RWPE1 (cell line): ENCODE results near the gene GALNT13.

ENCODE experiments used
- CTCF ChIA-PET: fragments of 350-600 bp; sonication (Branson Sonifier 250); formaldehyde crosslinking; extraction: SDS; loops from one replicate; lab custom pipeline; 2021; lab: Yijun Ruan, JAX
- POLR2A ChIA-PET: fragments of 400-600 bp; formaldehyde crosslinking; extraction: SDS; loops from one replicate; lab custom pipeline; 2020; ENCODE audit warnings: antibody characterized with exemption; ENCODE audit not compliant: low non-redundant PET; lab: Yijun Ruan, JAX
- DNase-seq: peaks from one replicate; pipeline ENCODE4 v3.0.0; 2012; ENCODE audit warnings: low spot score
- H3K27ac ChIP-seq: fragments of 450-650 bp; 2 replicates; pipeline ENCODE4 v1.5.1; 2017
- CTCF ChIP-seq: fragments of 450-650 bp; conservative IDR thresholded peaks from 2 replicates; pipeline ENCODE4 v1.5.1; 2017; ENCODE audit warnings: low read depth, mild to moderate bottlenecking

The GALNT13 gene

DNA sequence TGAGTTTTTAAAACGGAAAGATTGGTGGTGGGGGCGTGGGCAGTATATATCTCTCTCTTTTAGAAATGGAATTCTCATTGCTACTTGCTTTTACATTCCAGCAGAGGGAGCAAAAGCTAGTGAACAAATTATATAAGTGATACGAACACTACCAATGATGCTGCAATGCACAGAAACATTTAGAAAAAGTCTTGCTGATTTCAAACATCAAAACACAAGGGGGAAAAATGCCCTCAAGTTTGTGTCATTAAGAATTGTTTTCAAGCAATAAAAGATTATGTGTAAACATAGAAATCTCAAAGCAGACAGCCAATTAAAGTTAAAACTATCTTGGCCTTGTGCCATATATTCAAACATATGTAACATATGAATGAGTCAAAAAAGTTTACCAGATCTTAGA is 530.5 kb downstream of the GALNT13 start:
- TF ChIP-seq CTCF = peak; percentile 52
- ChIA-PET POLR2A (no interaction called here), CTCF (interaction anchor here (0.6 to 0.7 kb wide), 2 partner anchors 38 to 908 kb away, joined by 3 to 4 read pairs; no protein-coding TSS in a partner anchor)
- DNase-seq = peak; percentile 24
- no peak overlapping the region for H3K27ac ChIP-seq

DNA sequence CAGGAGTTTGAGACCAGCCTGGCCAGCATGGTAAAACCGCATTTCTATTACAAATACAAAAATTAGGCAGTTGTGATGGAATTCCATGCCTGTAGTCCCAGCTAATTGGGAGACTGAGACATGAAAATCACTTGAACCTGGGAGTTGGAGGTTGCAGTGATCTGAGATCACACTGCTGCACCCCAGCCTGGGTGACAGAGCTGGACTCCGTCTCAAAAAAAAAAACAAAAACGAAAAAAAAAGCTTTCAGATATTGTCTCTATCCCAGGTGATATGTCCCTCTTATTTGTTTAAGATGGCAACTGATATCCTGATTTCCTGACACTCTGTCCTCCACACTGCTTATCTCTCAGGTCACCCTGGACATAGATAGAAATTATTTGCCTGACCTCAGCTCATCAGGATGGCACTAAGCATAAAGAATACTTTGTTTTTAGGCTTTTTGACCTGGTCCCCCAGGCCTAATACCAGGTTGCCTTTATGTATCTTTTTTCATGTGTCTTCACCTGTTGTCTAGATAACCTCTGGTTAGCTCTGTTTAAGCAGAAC is 531.6 kb downstream of the GALNT13 start:
- DNase-seq = no peak
- CTCF ChIA-PET = no interaction called here
- POLR2A ChIA-PET = no interaction called here
- no peak overlapping the region for H3K27ac ChIP-seq
- no peak for TF ChIP-seq CTCF

GRCh38 chr2:154408786-154409185 is 537.1 kb downstream of the GALNT13 start:
- ChIA-PET CTCF (no interaction called here), POLR2A (no interaction called here)
- TF ChIP-seq CTCF = no peak
- H3K27ac ChIP-seq = no peak overlapping the region
- no peak for DNase-seq

DNA sequence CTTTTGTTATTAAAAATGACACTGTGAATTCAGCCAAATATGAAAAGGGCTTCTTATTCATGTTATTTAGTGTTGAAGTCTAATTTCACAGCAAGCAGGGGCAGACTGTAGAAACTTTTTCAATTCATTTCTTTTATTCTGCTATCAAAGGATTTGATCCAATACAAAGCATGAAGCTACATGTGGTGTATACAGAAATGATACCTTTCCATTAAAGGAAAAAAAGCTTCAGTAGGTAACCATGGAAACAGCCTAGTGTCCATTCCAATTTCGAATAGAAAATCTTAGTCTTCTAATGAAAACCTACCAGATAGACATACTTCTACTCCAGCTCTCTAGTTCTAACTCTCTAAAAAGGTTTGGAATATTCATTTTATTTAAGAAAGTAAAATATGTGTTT is 550.5 kb downstream of the GALNT13 start:
- CTCF ChIA-PET = no interaction called here
- DNase-seq = no peak

GRCh38 chr2:154425994-154426393 is 554.3 kb downstream of the GALNT13 start:
- no peak for DNase-seq
- CTCF ChIA-PET = no interaction called here

More for the DNA sequence above, 550.5 kb downstream of the GALNT13 start:
- no peak for TF ChIP-seq CTCF
- POLR2A ChIA-PET = no interaction called here
- H3K27ac ChIP-seq = no peak overlapping the region

GRCh38 chr2:154427453-154427852 is 555.7 kb downstream of the GALNT13 start:
- ChIA-PET CTCF (interaction anchor here (0.6 kb wide), 1 partner anchor 781 kb away, joined by 3 read pairs; no protein-coding TSS in a partner anchor), POLR2A (no interaction called here)
- no peak overlapping the region for H3K27ac ChIP-seq
- TF ChIP-seq CTCF = no peak
- DNase-seq = no peak

More at GRCh38 chr2:154425994-154426393, 554.3 kb downstream of the GALNT13 start:
- POLR2A ChIA-PET = no interaction called here
- no peak for TF ChIP-seq CTCF
- H3K27ac ChIP-seq = no peak overlapping the region
